Progenitor cell of endocrine pancreas (in vitro differentiated cells): ENCODE data around the gene FBXL19. TPM values are rescaled to one million over a fixed set of nuclear protein-coding genes. Genes with fewer than 3 reads are reported as not detected.

Source experiments
- DNase-seq: peaks from one replicate; pipeline ENCODE4 v3.0.0; 2021; ENCODE audit warnings: low spot score; ENCODE audit not compliant: unreplicated experiment
- H3K27ac Mint-ChIP-seq: 2 replicates; pipeline ENCODE4 v1.8.0; 2021; ENCODE audit warnings: mild to moderate bottlenecking, moderate library complexity, mixed read lengths
- H3K27me3 Mint-ChIP-seq: 2 replicates; pipeline ENCODE4 v1.8.0; 2021; ENCODE audit warnings: mixed read lengths
- H3K36me3 Mint-ChIP-seq: 2 replicates; pipeline ENCODE4 v1.8.0; 2022; ENCODE audit warnings: mixed read lengths; ENCODE audit not compliant: insufficient read depth
- H3K4me1 Mint-ChIP-seq: 2 replicates; pipeline ENCODE4 v1.8.0; 2021; ENCODE audit warnings: low read depth, mixed read lengths
- H3K4me3 Mint-ChIP-seq: 2 replicates; pipeline ENCODE4 v1.8.0; 2021; ENCODE audit warnings: low read depth, mild to moderate bottlenecking, moderate library complexity, mixed read lengths
- H3K9me3 Mint-ChIP-seq: 2 replicates; pipeline ENCODE4 v1.8.0; 2021; ENCODE audit warnings: low read depth, mixed read lengths
- CTCF ChIP-seq: fragments of 200-600 bp; sonication (generic); IDR thresholded peaks from one replicate; pipeline ENCODE4 v1.5.0; 2021; ENCODE audit warnings: antibody characterized with exemption, mild to moderate bottlenecking; ENCODE audit not compliant: unreplicated experiment
- total RNA-seq: library from RNA; stranded (reverse); gene quantifications from 2 replicates; pipeline ENCODE4 v1.2.1, GENCODE V29; 2021

Gene FBXL19
- total RNA-seq, 1 donor from 2014 or later: 65.6 TPM

- Mint-ChIP-seq H3K36me3 (peaks cover 5% of the 10 kb centered on the region), H3K9me3 (no peaks in the 10 kb centered on the region), H3K27me3 (no peaks in the 10 kb centered on the region), H3K27ac (no peak overlapping the region), H3K4me1 (peaks cover 8% of the 10 kb centered on the region), H3K4me3 (no peak overlapping the region)
- no peak for TF ChIP-seq CTCF
- DNase-seq: no peak
Measured at GRCh38 chr16:30928390-30928789, 5.0 kb downstream of the FBXL19 start.

GRCh38 chr16:30929167-30929566 lies 5.8 kb downstream of the FBXL19 start:
- no peak overlapping the region for H3K4me3 Mint-ChIP-seq
- H3K27me3 Mint-ChIP-seq: no peaks in the 10 kb centered on the region
- peaks cover 5% of the 10 kb centered on the region for H3K36me3 Mint-ChIP-seq
- H3K27ac Mint-ChIP-seq: no peak overlapping the region
- H3K9me3 Mint-ChIP-seq: no peaks in the 10 kb centered on the region
- no peak for DNase-seq
- no peak for TF ChIP-seq CTCF
- H3K4me1 Mint-ChIP-seq: peaks cover 8% of the 10 kb centered on the region

- Mint-ChIP-seq H3K36me3 (peaks cover 11% of the 10 kb centered on the region), H3K27ac (no peak overlapping the region), H3K9me3 (no peaks in the 10 kb centered on the region), H3K4me3 (no peak overlapping the region), H3K4me1 (peaks cover 2% of the 10 kb centered on the region), H3K27me3 (no peaks in the 10 kb centered on the region)
- DNase-seq: no peak
- no peak for TF ChIP-seq CTCF
Measured at GRCh38 chr16:30930160-30930571, 6.8 kb downstream of the FBXL19 start.

- no peak overlapping the region for H3K4me3 Mint-ChIP-seq
- H3K27me3 Mint-ChIP-seq: no peaks in the 10 kb centered on the region
- peaks cover 13% of the 10 kb centered on the region for H3K36me3 Mint-ChIP-seq
- H3K4me1 Mint-ChIP-seq: peaks cover under 1% of the 10 kb centered on the region
- no peaks in the 10 kb centered on the region for H3K9me3 Mint-ChIP-seq
- no peak overlapping the region for H3K27ac Mint-ChIP-seq
- no peak for DNase-seq
- TF ChIP-seq CTCF: no peak
Measured at GRCh38 chr16:30931068-30931650, 7.8 kb downstream of the FBXL19 start.

- Mint-ChIP-seq H3K36me3 (peaks cover 16% of the 10 kb centered on the region), H3K9me3 (no peaks in the 10 kb centered on the region), H3K4me3 (no peak overlapping the region), H3K4me1 (no peaks in the 10 kb centered on the region), H3K27me3 (no peaks in the 10 kb centered on the region), H3K27ac (peak overlapping the region; percentile 46)
- peak; percentile 49 for TF ChIP-seq CTCF
- no peak for DNase-seq
Measured at GRCh38 chr16:30934827-30935557, 11.6 kb downstream of the FBXL19 start.
